NCI-H1092 (cell line): Measurements from ENCODE around the gene JADE1.

Source experiments
- DNase-seq: peaks from one replicate; lab custom pipeline; 2025; lab: John Stamatoyannopoulos, UW

The JADE1 gene

GRCh38 chr4:128809477-128810330 lies at the start of gene JADE1:
JADE1 (plus strand) TSS chr4:128809700; CDS start chr4:128831759, 22,059 bp downstream.
- DNase-seq: peak; percentile 96

- no peak for DNase-seq
Measured at GRCh38 chr4:128766781-128767180, 42.7 kb upstream of the JADE1 start.

GRCh38 chr4:128768373-128768996 lies 41.0 kb upstream of the JADE1 start:
- DNase-seq: no peak

GRCh38 chr4:128769011-128769410 lies 40.5 kb upstream of the JADE1 start:
- DNase-seq: no peak

GRCh38 chr4:128770807-128771206 lies 38.7 kb upstream of the JADE1 start:
- DNase-seq: no peak

- no peak for DNase-seq
Measured at GRCh38 chr4:128775477-128775876, 34.0 kb upstream of the JADE1 start.

GRCh38 chr4:128775916-128776315 lies 33.6 kb upstream of the JADE1 start:
- DNase-seq: no peak

- DNase-seq: peak; percentile 42
Measured at GRCh38 chr4:128776794-128777216, 32.7 kb upstream of the JADE1 start.

- DNase-seq: no peak
Measured at GRCh38 chr4:128780688-128781087, 28.8 kb upstream of the JADE1 start.

- no peak for DNase-seq
Measured at GRCh38 chr4:128782076-128782715, 27.3 kb upstream of the JADE1 start.

- no peak for DNase-seq
Measured at GRCh38 chr4:128782875-128783614, 26.5 kb upstream of the JADE1 start.

GRCh38 chr4:128787509-128788311 lies 21.8 kb upstream of the JADE1 start:
- no peak for DNase-seq

GRCh38 chr4:128793859-128794672 lies 15.4 kb upstream of the JADE1 start:
- DNase-seq: no peak

GRCh38 chr4:128796934-128797333 lies 12.6 kb upstream of the JADE1 start:
- DNase-seq: no peak

GRCh38 chr4:128800284-128800683 lies 9.2 kb upstream of the JADE1 start:
- DNase-seq: no peak

- no peak for DNase-seq
Measured at GRCh38 chr4:128800701-128801284, 8.7 kb upstream of the JADE1 start.

- no peak for DNase-seq
Measured at GRCh38 chr4:128802680-128803628, 6.5 kb upstream of the JADE1 start.

- no peak for DNase-seq
Measured at GRCh38 chr4:128803783-128804182, 5.7 kb upstream of the JADE1 start.

- DNase-seq: no peak
Measured at GRCh38 chr4:128810331-128810870, 901 bp downstream of the JADE1 start.
